Posterior cingulate gyrus (tissue), 11 donors: Measurements from ENCODE around the gene ATP11A.
"Not testable (repeated sequence)": the region's sequence is repeated elsewhere in the genome, so short reads cannot be mapped to it uniquely, and the experiment has no call there.

ENCODE experiments used
- DNase-seq, 10 donors: peaks; one replicate each; pipeline versions ENCODE4 v3.0.0 to v3.0.0-alpha.2; 2020 to 2021; ENCODE audit warnings: mixed read lengths in 3 of 10
- intact Hi-C: fragments of 100-400 bp; cut with DNase I; formaldehyde crosslinking; loops from one replicate; pipeline ENCODE4 v1.15.1; 2023

Gene ATP11A

DNA sequence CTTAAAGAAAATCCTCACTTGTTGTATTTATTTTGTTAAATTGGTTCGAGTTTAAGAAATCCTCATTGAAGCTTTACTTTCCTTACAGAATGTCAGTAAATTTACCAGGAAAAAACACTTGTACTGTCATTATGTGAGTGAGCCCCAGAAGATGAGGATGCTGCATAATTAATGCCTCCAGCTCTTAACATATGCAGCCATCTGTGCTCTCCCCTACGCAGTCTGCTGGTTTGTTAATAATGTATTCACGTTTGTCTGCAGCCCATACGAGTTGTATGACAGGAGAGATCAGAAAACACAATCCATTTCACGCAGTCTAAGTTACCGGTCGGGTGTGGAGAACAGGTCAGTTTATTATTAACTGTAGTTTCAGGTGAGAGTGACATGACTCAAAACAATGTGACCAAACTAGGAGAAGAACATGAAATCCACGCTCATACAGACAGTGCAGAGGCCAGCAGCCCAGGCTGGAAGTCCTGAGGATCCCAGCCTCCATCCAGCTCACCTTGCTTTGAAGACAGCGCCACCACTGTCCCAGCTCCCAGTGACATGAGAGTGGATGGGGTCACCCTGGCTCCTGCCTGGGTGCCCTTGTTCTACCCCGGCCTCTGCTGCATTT lies 19.8 kb upstream of the ATP11A start:
- DNase-seq = peak in 1 of 10 donors; percentile 15
- intact Hi-C loops = no loop called here

DNA sequence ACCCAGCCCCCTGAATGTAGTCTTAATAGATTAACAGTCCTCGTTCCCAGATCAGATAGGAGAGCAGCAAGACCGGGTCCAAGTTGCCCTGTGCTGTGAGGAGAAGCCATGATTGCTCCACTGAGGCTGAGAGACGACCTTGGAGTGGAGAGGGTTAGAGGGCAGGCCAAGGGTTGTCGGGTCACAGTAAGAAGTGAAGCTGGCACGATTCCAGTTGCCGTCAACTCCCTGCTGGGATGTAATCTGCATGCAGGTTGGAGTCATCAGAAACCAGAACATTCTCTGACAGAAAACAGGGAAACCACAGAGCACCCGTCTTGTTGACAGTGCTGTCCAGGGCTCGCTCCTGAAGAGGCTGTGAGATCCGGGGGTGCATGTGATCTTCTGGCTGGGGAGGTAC lies 19.0 kb upstream of the ATP11A start:
- intact Hi-C loops = no loop called here

DNA sequence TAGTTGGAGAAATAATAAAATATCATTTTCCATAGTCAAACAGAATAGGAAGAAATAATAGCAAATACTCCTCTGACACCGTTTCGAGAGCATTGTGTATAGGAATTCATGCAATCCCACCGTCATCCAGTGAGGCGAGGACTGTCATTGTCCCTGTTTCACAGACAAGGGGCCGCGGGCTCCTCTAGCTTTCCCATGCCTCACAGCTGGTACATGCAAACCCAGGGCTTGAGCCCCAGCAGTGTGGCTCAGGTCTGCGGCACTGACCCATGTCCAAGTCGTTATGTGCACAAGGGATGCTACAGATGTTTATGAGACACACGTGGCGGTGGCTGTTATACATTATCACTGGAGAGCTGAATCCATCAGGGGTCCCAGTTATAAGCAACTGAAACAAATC lies 18.5 kb upstream of the ATP11A start:
- intact Hi-C loops = no loop called here
- peak in 1 of 10 donors; percentile 72 for DNase-seq

More for the DNA sequence above, 19.0 kb upstream of the ATP11A start:
- DNase-seq = peak in 1 of 10 donors; percentile 19

DNA sequence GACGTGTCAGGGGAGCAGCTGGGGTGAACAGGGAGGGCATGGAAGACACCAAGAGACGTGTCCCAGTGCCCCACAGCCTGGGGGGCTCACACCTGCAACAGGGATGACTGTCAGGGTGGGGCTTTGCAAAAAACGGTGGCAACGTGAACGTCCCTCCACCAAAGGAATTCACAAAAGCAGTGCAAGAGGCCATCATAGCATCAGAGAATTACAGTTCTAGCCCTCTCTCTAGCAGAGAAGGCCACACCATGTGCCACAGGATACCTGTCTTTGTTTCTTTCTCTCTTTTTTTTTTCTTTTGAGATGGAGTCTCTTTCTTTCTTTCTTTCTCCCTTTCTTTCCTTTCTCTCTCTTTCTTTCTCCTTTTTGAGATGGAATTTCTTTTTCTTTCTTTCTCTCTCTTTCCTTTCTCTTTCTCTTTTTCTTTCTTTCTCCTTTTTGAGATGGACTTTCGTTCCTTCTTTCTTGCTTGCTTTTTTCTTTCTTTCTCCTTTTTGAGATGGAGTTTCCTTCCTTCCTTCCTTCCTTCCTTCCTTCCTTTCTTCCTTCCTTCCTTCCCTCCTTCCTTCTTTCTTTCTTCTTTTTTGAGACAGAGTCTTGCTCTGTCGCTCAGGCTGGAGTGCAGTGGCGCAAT lies 17.1 kb upstream of the ATP11A start:
- intact Hi-C loops = no loop called here

DNA sequence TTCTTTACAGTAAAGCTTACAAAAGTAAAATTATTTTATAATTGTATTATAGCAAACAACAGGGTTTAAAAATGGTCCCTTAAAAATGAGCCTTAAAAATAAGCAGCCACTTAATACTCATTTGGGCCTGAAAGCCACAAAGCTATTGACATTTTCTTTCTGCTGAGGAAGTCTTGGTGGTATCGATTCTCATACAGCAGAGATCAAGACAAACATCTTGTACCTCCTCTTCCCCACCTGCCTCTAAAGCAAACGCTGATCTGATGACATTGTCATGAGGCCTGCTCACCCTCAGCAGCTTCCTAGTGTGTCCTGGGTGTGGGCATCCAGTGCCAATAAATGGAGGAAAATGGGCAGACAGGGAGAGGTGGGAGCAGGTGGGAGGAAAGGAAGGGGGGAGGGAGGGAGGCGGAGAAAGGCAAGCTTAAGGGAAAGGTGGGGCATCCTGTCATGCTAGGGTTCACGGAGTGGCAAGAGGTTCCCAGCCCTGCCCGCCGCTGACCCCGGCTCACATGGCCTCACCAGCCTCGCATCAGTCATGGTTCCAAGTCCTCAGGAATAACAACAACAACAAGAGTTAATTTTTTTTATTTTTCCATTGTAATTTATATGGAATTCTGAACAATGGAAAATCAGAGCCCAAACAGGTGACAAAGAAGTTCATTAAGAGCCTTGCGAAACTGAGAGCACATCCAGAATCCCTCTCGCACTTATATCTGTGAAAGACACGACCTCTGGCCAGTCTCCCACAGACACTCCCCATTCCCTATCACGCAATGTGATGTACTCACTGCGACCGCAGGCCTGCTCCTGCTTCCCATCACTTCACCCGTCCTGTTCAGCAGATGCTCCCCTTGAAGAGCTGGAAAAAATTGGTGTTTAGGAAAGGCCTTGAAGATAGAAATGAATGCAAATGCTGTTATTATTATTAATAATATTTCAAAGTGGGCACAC lies 15.1 kb upstream of the ATP11A start:
- peak in 1 of 10 donors; percentile 48 for DNase-seq
- intact Hi-C loops = no loop called here

More for the DNA sequence above, 17.1 kb upstream of the ATP11A start:
- DNase-seq = no peak

DNA sequence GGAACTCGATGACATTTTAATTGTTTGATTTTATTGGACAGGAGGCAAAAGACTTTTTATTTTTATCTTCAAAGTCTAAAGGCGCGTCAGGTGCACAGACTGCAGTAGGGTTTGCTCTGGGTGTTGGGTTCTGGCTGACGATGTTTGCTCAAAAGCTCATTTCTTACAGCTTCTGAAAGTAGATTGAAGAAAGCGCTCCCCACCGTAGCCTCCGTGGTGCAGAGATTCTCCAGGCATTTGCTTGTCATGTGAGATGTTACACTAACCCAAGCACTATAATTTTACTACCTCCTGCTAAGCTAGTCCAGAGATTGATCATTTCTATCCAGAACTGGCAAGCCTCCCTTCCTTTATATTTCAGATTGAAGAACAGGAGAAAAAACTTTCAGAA lies 14.5 kb upstream of the ATP11A start:
- intact Hi-C loops = no loop called here
- peak in 1 of 10 donors; percentile 22 for DNase-seq

DNA sequence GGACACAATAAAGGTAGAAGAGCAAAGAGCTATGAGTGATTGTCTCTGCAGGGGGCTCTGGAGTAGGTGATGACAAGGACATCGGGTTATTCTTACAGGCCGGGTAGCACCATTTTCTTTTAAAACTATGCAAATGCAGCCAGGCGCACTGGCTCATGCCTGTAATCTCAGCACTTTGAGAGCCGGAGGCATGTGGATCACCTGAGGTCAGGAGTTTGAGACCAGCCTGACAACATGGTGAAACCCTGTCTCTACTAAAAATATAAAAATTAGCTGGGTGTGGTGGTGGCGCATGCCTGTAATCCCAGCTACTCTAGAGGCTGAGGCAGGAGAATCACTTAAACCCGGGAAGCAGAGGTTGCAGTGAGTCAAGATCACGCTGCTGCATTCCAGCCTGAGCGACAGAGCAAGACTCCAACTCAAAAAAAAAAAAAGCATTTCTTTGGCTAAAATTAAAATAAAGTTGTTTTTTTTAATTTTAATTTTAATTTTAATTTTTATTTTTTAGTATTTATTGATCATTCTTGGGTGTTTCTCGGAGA lies 12.3 kb upstream of the ATP11A start:
- peak in 1 of 10 donors; percentile 4 for DNase-seq
- intact Hi-C loops = not testable (repeated sequence)

DNA sequence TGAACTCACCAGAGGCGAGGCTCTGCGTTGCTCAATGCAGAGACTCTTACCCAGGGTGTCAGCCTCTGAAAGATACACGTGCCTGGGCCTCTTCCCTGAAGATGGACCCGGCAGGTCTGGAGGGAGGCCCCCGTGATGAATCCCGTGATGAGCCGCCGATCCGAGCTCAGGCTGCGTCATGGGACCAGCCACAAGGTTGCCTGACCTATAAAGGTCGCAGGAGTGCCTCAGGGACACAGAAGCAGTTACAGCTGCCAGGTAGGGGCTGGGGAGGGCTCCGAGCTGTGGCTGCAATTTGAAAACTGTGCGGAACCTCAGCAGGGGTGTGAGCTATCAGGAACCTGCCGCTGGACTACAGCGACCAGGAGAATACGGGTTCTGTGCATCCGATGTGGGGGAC lies 10.5 kb upstream of the ATP11A start:
- intact Hi-C loops = no loop called here
- DNase-seq = peak in 1 of 10 donors; percentile 48

DNA sequence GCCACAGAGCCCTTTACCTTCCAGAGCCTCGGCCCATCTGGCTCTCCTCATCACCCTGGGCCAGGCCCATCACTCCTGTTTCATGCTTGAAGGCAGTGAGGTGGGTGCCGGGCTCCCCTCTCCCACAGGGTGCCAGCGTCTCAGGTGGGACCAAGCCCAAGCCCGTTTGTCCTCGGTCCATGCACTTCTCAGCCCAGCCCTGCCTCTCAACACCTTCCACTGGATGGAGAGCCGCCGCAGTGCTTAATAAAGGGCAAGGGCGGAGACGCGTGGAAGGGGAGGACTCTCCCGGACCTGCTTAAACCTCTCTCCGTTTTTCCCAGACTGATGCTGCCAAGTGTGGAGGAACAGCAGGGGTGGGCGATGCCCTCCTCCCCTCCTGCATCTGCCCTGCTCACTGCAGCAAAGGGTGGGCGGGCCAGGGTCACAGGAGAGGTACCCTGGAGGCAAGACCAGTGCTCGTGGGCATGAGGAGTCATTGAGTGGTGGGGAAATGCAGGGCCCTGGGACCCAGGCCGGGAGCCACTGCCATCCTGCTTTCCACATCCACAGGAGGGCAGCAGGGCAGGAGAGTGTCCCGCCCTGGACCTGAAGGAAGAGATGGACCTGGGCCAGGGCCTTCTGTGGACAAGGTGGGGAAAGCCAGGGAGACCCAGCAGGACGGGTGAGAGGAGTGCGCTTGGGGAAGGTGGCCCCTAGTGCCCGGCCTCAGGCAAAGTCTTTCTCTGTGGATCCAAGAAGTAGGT lies 9.7 kb upstream of the ATP11A start:
- DNase-seq = peak in 1 of 10 donors; percentile 45

DNA sequence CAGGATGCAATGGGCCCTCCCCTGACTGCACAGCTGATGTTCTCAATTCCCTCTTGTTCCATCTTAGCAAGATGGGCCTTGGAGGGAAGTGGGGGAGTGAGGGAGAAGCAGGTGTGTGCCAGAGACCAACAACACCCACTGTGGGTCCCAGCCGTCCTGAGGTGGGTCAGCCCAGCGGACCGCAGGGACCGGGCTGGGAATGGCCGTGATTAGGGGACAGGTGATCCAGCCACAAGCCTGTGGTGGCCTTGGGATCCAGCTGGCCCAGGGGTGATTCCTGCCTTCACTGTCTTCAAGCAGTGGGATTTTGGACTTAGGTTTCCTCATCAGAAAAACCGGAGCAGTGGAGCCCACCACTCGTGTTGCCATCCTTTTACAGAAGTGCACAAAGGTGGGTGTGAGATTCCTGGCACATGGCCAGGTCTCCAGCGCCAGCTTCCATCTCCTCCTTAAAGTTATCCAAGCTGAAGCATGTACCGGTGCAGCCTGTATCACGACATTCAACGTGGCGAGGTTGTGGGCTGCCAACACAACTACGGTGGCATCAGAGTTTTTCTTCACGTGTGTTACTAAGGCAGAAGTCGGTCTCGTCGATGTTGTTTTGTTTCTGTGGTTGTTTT lies 9.0 kb upstream of the ATP11A start:
- peak in 1 of 10 donors; percentile 70 for DNase-seq
- intact Hi-C loops = no loop called here

More for the DNA sequence above, 9.7 kb upstream of the ATP11A start:
- intact Hi-C loops = no loop called here

DNA sequence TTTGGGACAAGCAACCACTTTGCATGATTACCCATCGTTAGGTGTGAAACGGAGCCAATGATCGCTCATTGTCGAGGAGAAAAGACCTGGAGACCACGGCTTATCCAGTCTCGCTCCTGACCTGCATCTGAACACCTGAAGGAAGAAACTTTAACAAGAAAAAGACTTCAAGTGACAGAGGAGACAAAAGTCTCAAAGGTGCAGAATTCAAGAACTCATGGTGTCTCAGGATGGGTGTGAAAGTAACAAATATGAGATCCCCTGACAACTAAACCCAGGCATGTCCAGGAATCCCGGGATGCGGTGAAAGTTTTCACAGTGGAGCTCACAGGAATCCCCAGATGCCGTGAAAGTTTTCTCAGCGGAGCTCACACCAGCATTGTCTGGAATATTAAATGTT lies 6.3 kb upstream of the ATP11A start:
- intact Hi-C loops = no loop called here

DNA sequence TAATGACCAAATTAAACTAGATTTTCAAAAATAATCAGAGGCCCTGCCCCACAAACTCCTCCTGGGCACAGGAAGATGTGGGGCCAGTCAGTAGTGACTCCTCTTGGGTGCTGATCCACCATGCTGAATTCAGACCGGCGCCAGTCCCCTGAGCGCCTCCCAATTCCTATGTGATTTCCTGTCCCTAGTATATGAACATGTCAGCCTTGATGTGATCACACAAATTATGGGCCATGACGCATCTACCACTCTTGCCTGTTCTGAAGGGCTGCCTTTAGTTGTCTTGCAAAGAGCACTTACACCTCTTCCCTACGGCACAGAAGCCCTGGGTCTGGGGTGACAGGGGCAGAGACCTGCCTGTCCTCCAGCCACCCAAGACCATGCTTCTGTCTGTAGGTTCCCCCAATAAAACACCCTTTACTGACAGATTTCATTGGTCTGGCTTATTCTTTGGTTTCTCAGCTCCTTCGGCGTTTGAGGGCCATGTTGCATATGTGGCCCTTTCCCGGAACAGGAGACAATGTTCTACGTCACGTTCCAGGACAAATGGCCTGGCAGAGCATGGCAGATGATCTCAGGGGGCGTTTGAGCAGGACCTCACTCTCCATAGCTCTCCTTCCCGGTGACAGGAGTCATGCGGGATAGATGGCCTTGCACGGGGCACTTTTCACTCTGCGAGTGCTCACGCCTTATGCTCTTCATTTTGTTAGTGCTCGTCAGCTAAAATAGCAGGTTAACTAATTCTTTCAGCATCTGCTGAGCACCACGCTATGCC lies 5.6 kb upstream of the ATP11A start:
- intact Hi-C loops = no loop called here
- peak in 1 of 10 donors; percentile 39 for DNase-seq

More for the DNA sequence above, 6.3 kb upstream of the ATP11A start:
- DNase-seq = peak in 1 of 10 donors; percentile 18

DNA sequence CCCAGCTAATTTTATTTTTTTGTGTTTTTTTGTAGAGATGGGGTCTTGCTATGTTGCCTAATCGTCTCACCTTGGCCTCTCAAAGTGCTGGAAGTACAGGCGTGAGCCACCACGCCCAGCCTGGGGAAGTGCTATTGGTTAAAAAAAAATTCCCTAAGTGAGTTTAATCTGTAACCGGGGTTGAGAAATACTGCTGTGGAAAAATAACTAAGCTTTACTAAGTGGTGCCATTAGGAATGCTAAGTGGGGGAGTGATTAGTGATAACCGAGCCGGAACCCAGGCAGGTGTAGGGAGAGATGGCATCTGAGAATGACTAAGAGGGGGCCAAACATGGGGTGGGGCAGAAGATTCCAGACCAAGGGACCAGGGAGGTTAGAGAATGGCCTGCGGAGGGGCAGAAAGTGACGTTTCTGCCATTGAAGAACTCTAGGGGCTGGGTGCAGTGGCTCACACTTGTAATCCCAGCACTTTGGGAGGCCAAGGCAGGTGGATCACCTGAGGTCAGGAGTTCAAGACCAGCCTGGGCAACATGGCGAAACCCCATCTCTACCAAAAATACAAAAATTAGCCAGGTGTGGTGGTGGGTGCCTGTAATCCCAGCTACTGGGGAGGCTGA lies 4.5 kb upstream of the ATP11A start:
- DNase-seq = peak in 1 of 10 donors; percentile 41
- intact Hi-C loops = not testable (repeated sequence)

DNA sequence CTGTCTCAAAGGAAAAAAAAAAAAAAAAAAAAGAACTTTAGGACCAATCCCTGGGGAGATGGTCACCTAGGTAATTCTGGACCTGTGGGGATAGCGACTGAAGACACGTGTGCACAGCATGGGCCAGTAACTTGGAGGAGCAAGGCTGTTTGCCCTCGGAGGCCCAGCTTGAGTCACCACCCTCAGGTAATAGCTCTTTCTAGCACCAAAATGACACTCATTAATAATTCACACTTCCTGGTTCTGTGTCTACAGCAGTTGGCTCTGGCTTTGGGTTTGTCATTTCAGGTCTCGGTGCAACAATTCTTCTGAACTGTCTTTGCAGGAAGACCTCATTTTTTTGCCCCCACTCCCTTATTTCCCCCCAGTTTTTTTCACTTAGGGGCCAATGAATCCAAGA lies 3.9 kb upstream of the ATP11A start:
- intact Hi-C loops = no loop called here
- peak in 1 of 10 donors; percentile 11 for DNase-seq

DNA sequence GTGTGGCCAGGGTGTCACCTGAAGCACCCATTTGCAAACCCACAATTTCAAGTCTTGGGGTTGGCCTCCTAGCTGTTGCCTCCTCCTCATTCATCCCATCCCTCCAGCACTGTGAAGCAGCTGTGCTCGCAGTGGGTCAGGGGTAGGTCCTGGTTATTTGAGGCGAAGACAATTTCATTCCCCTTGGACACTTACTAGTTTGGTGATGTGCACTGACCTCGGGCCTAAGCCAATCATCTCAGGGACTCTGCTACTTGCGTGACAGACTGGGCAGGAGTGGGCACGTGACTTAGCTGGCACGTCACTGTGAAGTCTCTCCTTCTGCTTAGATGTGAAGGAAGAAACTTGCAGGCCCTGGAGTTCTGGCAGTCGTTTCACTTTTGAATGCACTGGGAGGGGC lies 3.5 kb upstream of the ATP11A start:
- DNase-seq = peak in 1 of 10 donors; percentile 41
- intact Hi-C loops = no loop called here

DNA sequence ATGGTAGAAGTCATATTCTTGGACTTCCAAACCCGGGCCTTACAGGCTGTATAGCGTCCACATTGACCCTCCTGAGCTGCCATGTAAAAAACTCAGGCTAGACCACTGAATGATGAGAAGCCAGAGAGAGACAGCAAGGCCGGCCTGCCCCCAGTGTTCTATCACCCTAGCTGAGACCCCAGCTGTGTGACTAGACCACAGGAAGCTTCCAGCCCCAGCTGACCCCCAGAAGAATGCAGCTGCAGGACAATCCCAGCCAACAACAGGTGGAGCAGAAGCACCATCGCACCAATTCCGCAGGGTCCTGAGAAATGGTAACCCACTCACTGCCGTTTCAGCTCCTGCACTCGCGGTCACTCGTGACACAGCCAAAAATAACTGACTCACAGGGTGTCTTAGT lies 2.9 kb upstream of the ATP11A start:
- intact Hi-C loops = no loop called here
- peak in 2 of 10 donors; percentile 5 to 57 for DNase-seq

DNA sequence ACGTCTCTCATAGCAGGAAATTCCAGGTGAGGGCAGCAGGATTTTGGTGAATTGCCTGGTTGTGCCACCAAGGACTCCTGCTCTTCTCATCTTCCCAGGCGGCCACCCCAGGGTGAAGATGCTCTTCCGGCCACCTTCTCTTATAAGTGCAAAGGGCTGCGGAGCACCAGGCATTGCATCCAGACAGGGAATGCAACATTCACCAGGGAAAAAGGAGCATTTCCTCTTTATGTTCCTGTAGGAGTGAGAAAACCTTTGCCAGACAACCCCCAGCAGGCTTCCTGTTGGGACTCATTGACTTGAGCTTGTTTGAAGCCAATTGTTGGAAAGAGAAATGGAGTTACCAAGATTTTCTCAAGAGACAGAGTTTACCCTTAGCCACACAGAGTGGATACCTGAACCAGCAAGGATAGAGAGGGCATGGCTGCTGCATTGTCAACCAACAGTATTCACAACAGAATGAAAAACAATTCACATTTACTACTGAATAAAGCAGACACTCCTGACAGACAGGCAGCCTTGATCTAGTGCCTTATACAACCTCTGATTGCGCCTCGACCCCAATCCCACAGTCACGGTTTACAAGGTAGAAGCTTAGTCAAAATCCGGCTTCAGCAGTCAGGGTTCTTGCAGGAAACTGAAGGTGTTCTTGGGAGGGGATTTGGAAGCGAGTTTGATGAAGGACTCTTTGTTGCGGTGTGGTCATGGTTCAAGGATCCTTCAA lies 1.8 kb upstream of the ATP11A start:
- peak in 2 of 10 donors; percentile 6 to 48 for DNase-seq
- intact Hi-C loops = no loop called here
